Esophagus muscularis mucosa (tissue), 4 donors: ENCODE results near the gene SLC25A39. TPM values are rescaled to one million over a fixed set of nuclear protein-coding genes. Genes with fewer than 3 reads are reported as not detected.
A peak's percentile ranks its signal among the peaks of the same experiment; 100 is the strongest.

Experiments used
- DNase-seq: peaks from one replicate; pipeline ENCODE4 v3.0.0-alpha.2; 2017; ENCODE audit errors: extremely low spot score
- H3K27ac ChIP-seq, 4 donors: fragments of 200-600 bp; sonication (generic); replicated peaks in 1 of 4; 1 replicate in 3 of 4; 2 replicates in 1 of 4; pipeline ENCODE4 v1.5.1; 2016 to 2019; ENCODE audit warnings: mild to moderate bottlenecking in 1 of 4
- H3K27me3 ChIP-seq, 4 donors: fragments of 200-600 bp; sonication (generic); one replicate each; pipeline versions ENCODE4 v1.5.1 to v1.6.0; 2016 to 2019
- H3K36me3 ChIP-seq, 4 donors: fragments of 200-600 bp; sonication (generic); one replicate each; pipeline ENCODE4 v1.5.1; 2016 to 2019
- H3K4me1 ChIP-seq, 4 donors: fragments of 200-600 bp; sonication (generic); one replicate each; pipeline ENCODE4 v1.5.1; 2016 to 2019
- H3K4me3 ChIP-seq, 4 donors: fragments of 200-600 bp; sonication (generic); 1 replicate in 2 of 4; 2 replicates in 2 of 4; pipeline ENCODE4 v1.5.1; 2016 to 2019; ENCODE audit warnings: mild to moderate bottlenecking in 4 of 4, moderate library complexity in 1 of 4
- H3K9me3 ChIP-seq, 4 donors: fragments of 200-600 bp; sonication (generic); 1 replicate in 3 of 4; 2 replicates in 1 of 4; pipeline ENCODE4 v1.5.1; 2016 to 2019
- EP300 ChIP-seq: sonication (generic); formaldehyde crosslinking; IDR thresholded peaks from one replicate; pipeline ENCODE4 v1.6.1; 2017; ENCODE audit warnings: antibody characterized with exemption
- POLR2A ChIP-seq: fragments of 450-650 bp; IDR thresholded peaks from one replicate; pipeline ENCODE4 v1.6.1; 2017; ENCODE audit warnings: antibody characterized with exemption, moderate library complexity, mild to moderate bottlenecking, low read depth
- POLR2AphosphoS5 ChIP-seq, 2 donors: sonication (generic); formaldehyde crosslinking; IDR thresholded peaks; one replicate each; pipeline ENCODE4 v1.6.1; 2017; ENCODE audit warnings: antibody characterized with exemption in 2 of 2
- WGBS: methylation state at CpG from one replicate; pipeline ENCODE4 v1.1.5; 2018; 5-methylcytosine and 5-hydroxymethylcytosine counted together
- intact Hi-C: fragments of 100-400 bp; cut with DNase I; formaldehyde crosslinking; loops from one replicate; pipeline ENCODE4 v1.15.1; 2023
- total RNA-seq, 4 donors: library from RNA; depleted of rRNA; stranded (reverse); fragments of >200 nt; gene quantifications; one replicate each; pipeline versions ENCODE4 v1.1.0 to v1.2.1, GENCODE V29; 2016
- TF ChIP-seq, protein P1 (sequence below), 3 experiments: fragments of 200-600 bp in 2 of 3; fragments of 450-650 bp in 1 of 3; sonication (generic) in 2 of 3; IDR thresholded peaks; one replicate each; pipeline ENCODE4 v1.5.1; 2017 to 2019; ENCODE audit warnings: antibody characterized with exemption in 3 of 3, mild to moderate bottlenecking in 2 of 3, moderate library complexity in 1 of 3

The SLC25A39 gene
- total RNA-seq, 4 donors from 2014 or later: 41.1 to 69.0 (median 56.8) TPM

DNA sequence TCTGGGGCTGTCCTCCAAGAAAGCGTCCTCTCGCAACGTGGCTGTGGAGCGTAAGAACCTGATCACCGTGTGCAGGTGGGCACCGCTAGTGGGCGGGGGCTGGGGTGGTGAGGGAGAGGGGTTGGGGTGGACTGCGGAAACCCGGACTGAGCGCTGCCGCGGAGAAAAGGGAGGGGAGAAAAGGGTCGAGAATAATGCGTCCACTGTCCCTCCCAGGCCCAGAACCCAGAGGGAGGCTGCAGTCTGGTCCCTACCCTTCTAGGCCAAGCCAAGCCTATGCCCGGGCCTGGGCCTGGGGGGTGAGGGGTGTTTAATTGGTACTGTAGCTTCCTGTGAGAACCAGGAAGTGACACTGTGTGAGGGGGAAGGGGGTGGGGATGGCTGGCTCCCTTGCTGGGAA lies 15.8 kb downstream of the SLC25A39 start:
- Histone ChIP-seq H3K27me3 (peaks cover 0 to 26% (median 2%) of the 10 kb centered on the region in 4 donors), H3K9me3 (no peaks in the 10 kb centered on the region), H3K27ac (peak overlapping the region in 1 of 4 donors; percentile 67), H3K36me3 (no peaks in the 10 kb centered on the region), H3K4me1 (peaks cover 16 to 25% (median 22%) of the 10 kb centered on the region in 4 donors), H3K4me3 (peak overlapping the region; percentile 50 to 58 (median 57))
- intact Hi-C loops: no loop called here
- no peak for TF ChIP-seq POLR2A
- TF ChIP-seq, protein P1, sequence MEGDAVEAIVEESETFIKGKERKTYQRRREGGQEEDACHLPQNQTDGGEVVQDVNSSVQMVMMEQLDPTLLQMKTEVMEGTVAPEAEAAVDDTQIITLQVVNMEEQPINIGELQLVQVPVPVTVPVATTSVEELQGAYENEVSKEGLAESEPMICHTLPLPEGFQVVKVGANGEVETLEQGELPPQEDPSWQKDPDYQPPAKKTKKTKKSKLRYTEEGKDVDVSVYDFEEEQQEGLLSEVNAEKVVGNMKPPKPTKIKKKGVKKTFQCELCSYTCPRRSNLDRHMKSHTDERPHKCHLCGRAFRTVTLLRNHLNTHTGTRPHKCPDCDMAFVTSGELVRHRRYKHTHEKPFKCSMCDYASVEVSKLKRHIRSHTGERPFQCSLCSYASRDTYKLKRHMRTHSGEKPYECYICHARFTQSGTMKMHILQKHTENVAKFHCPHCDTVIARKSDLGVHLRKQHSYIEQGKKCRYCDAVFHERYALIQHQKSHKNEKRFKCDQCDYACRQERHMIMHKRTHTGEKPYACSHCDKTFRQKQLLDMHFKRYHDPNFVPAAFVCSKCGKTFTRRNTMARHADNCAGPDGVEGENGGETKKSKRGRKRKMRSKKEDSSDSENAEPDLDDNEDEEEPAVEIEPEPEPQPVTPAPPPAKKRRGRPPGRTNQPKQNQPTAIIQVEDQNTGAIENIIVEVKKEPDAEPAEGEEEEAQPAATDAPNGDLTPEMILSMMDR (IDR thresholded peaks at IDR 0.05): no peak
- no peak for TF ChIP-seq EP300
- no peak for TF ChIP-seq POLR2AphosphoS5 (IDR thresholded peaks at IDR 0.05)
- DNase-seq: no peak
- WGBS: 0% methylated on average over 11 of the region's 15 CpGs

- H3K4me3 ChIP-seq: peak within 1 kb of the TSS; percentile 50 to 58 (median 57)
Measured at GRCh38 chr17:44308320-44308818, 16.3 kb downstream of the SLC25A39 start, which contains the start of gene RUNDC3A. Gene RUNDC3A (plus strand): TSS chr17:44308601. CDS start chr17:44308833, 232 bp downstream.

DNA sequence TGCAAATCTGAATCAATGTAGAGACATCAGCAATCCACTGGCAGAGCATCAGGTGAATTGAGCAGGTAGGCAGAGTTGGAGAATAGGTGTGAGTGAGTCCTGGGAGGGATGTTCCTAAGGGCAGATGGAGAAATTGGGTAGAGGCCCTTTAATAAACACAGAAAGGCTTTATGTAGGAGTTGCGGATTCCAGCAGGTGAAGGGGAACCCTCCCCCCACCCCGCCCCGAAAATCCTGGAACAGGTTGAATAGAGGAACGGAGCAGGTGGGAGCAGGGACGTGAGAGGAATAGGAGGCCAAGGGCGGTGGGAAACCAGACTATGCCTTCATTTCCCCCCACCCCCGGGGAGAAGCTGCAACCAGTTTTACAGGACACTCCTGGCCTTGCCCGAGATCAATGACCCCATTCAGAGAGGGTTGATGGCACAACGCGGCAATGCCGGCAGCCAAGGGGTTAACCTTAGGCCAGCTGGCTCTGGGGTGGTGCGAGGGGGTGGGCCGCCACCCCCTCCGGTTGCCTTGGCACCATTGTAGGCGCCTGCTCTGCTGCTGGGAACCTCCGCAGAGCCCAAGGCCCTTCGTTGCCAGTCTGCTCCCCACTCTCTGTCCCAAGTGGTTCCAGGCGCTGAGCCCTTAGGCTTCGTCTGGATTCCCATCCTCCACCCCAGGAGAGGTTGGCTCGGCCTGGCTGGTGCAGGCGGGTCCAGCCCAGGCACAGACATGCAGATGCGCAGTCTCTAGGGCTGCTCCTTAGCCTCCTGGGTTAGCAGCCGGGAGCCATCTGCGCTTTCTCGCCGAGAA lies 17.0 kb downstream of the SLC25A39 start:
- H3K9me3 ChIP-seq: no peaks in the 10 kb centered on the region
- no peaks in the 10 kb centered on the region for H3K36me3 ChIP-seq
- 13% methylated on average over 8 of the region's 26 CpGs for WGBS
- peaks cover 16 to 25% (median 22%) of the 10 kb centered on the region in 4 donors for H3K4me1 ChIP-seq
- intact Hi-C loops: no loop called here
- H3K27ac ChIP-seq: peak overlapping the region; percentile 54 to 76 (median 68)
- H3K4me3 ChIP-seq: peak overlapping the region; percentile 50 to 58 (median 57)
- H3K27me3 ChIP-seq: peaks cover 0 to 13% (median 0%) of the 10 kb centered on the region in 4 donors
- TF ChIP-seq POLR2AphosphoS5 (IDR thresholded peaks at IDR 0.05) (no peak), POLR2A (no peak), EP300 (no peak)
- TF ChIP-seq, protein P1 (IDR thresholded peaks at IDR 0.05): no peak
- DNase-seq: no peak

More at GRCh38 chr17:44308320-44308818, 16.3 kb downstream of the SLC25A39 start, which contains the start of gene RUNDC3A:
- Histone ChIP-seq H3K27ac (peak within 1 kb of the TSS; percentile 54 to 76 (median 68)), H3K27me3 (peaks cover 0 to 21% (median 0%) of the 10 kb centered on the region in 4 donors), H3K36me3 (no peaks in the 10 kb centered on the region), H3K4me1 (peaks cover 16 to 25% (median 22%) of the 10 kb centered on the region in 4 donors), H3K9me3 (no peaks in the 10 kb centered on the region)
- peak; percentile 95 for DNase-seq
- WGBS: 0% methylated on average over 14 of the region's 39 CpGs
- intact Hi-C loops: no loop called here
- TF ChIP-seq, protein P1 (IDR thresholded peaks at IDR 0.05): peak in 1 of 3 experiments; percentile 10
- TF ChIP-seq POLR2AphosphoS5 (IDR thresholded peaks at IDR 0.05) (peak in 1 of 2 donors; percentile 43), POLR2A (no peak), EP300 (no peak)

DNA sequence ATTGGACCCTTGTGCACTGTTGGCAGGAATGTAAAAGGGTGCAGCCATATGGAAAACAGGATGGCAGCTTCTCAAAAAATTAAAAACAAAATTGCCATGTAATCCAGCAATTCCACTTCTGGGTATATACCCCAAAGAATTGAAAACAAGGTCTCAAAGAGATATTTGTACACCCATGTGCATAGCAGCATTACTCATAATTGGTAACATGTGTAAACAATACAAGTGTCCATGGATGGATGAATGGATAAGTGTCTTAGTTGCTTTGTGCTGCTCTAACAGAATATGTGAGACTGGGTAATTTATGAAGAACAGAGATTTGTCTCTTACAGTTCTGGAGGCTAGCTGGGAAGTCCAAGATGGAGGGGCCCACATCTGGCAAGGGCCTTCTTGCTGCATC lies 20.0 kb downstream of the SLC25A39 start:
- no peak overlapping the region for H3K27ac ChIP-seq
- H3K4me3 ChIP-seq: no peak overlapping the region
- intact Hi-C loops: no loop called here
- TF ChIP-seq, protein P1 (IDR thresholded peaks at IDR 0.05): no peak
- TF ChIP-seq POLR2AphosphoS5 (IDR thresholded peaks at IDR 0.05) (no peak), POLR2A (no peak), EP300 (no peak)
- no peaks in the 10 kb centered on the region for H3K36me3 ChIP-seq
- H3K4me1 ChIP-seq: peaks cover 16 to 25% (median 22%) of the 10 kb centered on the region in 4 donors
- peaks cover 0 to 23% (median 0%) of the 10 kb centered on the region in 4 donors for H3K27me3 ChIP-seq
- no peaks in the 10 kb centered on the region for H3K9me3 ChIP-seq
- no peak for DNase-seq
